ENCODE data around the gene EXOSC5.
"Not testable (repeated sequence)": the region's sequence is repeated elsewhere in the genome, so short reads cannot be mapped to it uniquely, and the experiment has no call there.

EXOSC5 gene

GRCh38 chr19:41411100-41411967 lies 14.2 kb upstream of the EXOSC5 start:
- no peak overlapping the region for H3K4me3 ChIP-seq (ENCODE audit: low read depth, low read length)
- no peak for DNase-seq (ENCODE audit: low read depth)

GRCh38 chr19:41410336-41411054 lies 13.3 kb upstream of the EXOSC5 start:
- DNase-seq (ENCODE audit: low read depth), result no peak
- H3K4me3 ChIP-seq (ENCODE audit: low read depth, low read length), result no peak overlapping the region

DNA sequence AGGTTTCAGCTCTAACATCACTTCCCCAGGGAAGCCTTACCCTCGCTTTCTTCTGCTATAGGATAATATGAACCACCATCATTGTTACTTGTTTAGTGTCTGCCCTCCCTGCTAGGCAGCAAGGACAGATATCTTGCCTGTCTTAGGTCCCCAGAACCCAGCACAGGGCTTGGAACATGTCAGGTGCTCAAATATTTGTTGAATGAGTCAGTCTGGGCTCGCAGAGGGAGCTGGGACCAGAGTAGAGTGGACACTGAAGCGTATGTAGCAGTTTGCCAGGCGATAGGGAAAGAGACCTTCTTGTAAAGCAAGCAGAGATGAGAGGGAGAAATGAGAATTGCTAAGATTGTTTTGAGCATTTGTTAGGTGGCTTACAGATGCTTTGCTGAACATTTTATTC lies 12.1 kb upstream of the EXOSC5 start:
- DNase-seq (ENCODE audit: low read depth), result no peak
- no peak overlapping the region for H3K4me3 ChIP-seq (ENCODE audit: low read depth, low read length)

DNA sequence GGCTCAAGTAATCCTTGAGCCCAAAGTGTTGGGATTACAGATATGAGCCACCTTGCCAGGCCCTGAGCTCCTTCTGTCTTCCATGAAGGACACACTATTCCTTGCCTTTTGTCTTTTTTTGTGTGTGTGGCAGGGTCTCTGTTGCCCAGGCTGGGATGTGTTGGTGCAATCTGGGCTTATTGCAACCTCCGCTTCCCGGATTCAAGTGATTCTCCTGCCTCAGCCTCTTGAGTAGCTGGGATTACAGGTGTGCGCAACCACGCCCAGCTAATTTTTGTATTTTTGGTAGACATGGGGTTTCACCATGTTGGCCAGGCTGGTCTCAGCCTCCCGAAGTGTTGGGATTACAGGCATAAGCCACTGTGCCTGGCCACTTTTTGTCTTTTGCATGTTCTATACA lies 11.7 kb upstream of the EXOSC5 start:
- DNase-seq (ENCODE audit: low read depth), result not testable (repeated sequence)

GRCh38 chr19:41408256-41408655 lies 11.1 kb upstream of the EXOSC5 start:
- DNase-seq (ENCODE audit: low read depth), result no peak
- H3K4me3 ChIP-seq (ENCODE audit: low read depth, low read length), result no peak overlapping the region

More for the DNA sequence above, 11.7 kb upstream of the EXOSC5 start:
- H3K4me3 ChIP-seq (ENCODE audit: low read depth, low read length), result not testable (repeated sequence)

DNA sequence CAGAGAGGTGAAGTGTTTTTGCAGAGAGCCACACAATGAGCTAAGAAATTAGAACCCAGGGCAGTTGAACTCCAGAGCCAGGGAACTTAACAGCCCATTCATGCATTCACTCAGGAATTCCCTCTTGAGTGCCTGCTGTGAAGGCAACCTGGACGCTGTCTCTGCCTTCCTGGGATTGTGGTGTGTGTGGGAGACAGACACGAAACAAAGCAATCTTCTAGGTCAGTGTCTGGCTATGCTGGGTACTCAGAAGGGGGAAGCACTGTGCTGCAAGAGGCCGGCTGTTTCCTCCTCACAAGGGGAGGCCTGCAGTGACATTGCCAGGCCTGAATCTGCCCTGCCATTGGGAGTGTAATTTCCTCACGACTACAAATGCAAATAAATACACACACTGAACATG lies 10.1 kb upstream of the EXOSC5 start:
- DNase-seq (ENCODE audit: low read depth), result no peak
- H3K4me3 ChIP-seq (ENCODE audit: low read depth, low read length), result no peak overlapping the region

- no peak overlapping the region for H3K4me3 ChIP-seq (ENCODE audit: low read depth, low read length)
Measured at GRCh38 chr19:41405776-41406175, 8.6 kb upstream of the EXOSC5 start.

GRCh38 chr19:41403181-41403970 lies 6.2 kb upstream of the EXOSC5 start:
- no peak overlapping the region for H3K4me3 ChIP-seq (ENCODE audit: low read depth, low read length)
- no peak for DNase-seq (ENCODE audit: low read depth)

More at GRCh38 chr19:41405776-41406175, 8.6 kb upstream of the EXOSC5 start:
- no peak for DNase-seq (ENCODE audit: low read depth)

- no peak overlapping the region for H3K4me3 ChIP-seq (ENCODE audit: low read depth, low read length)
- DNase-seq (ENCODE audit: low read depth), result no peak
Measured at GRCh38 chr19:41402010-41402409, 4.9 kb upstream of the EXOSC5 start.

GRCh38 chr19:41401483-41401882 lies 4.3 kb upstream of the EXOSC5 start:
- no peak overlapping the region for H3K4me3 ChIP-seq (ENCODE audit: low read depth, low read length)
- DNase-seq (ENCODE audit: low read depth), result no peak

DNA sequence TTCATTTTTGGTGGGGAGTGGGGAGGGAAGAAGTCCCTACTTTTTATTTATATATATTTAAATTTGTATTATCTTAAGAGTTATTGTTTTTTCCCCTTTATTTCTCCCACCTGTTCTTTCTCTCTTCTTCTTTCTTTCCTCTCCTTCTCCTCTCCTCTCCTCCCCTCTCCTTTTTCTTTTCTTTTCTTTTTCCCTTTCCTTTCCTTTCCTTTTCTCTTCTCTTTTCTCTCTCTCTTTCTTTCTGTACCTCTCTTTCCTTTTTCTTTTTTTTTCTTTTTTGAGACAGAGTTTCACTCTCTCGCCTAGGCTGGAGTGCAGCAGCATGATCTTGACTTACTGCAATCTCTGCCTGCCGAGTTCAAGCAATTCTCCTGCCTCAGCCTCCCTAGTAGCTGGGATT lies 2.4 kb upstream of the EXOSC5 start:
- DNase-seq (ENCODE audit: low read depth), result no peak
- H3K4me3 ChIP-seq (ENCODE audit: low read depth, low read length), result no peak overlapping the region

- no peak for DNase-seq (ENCODE audit: low read depth)
- H3K4me3 ChIP-seq (ENCODE audit: low read depth, low read length), result no peak overlapping the region
Measured at GRCh38 chr19:41399091-41399490, 1.9 kb upstream of the EXOSC5 start.

- H3K4me3 ChIP-seq (ENCODE audit: low read depth, low read length), result peak overlapping the region; percentile 89
- DNase-seq (ENCODE audit: low read depth), result no peak
Measured at GRCh38 chr19:41398598-41398997, 1.4 kb upstream of the EXOSC5 start.

GRCh38 chr19:41398050-41398418 lies 875 bp upstream of the EXOSC5 start:
- peak overlapping the region; percentile 89 for H3K4me3 ChIP-seq (ENCODE audit: low read depth, low read length)
- DNase-seq (ENCODE audit: low read depth), result no peak

GRCh38 chr19:41395355-41395754 lies 1.8 kb downstream of the EXOSC5 start:
- no peak overlapping the region for H3K4me3 ChIP-seq (ENCODE audit: low read depth, low read length)
- DNase-seq (ENCODE audit: low read depth), result no peak

GRCh38 chr19:41392775-41393174 lies 4.4 kb downstream of the EXOSC5 start:
- DNase-seq (ENCODE audit: low read depth), result no peak
- H3K4me3 ChIP-seq (ENCODE audit: low read depth, low read length), result no peak overlapping the region

DNA sequence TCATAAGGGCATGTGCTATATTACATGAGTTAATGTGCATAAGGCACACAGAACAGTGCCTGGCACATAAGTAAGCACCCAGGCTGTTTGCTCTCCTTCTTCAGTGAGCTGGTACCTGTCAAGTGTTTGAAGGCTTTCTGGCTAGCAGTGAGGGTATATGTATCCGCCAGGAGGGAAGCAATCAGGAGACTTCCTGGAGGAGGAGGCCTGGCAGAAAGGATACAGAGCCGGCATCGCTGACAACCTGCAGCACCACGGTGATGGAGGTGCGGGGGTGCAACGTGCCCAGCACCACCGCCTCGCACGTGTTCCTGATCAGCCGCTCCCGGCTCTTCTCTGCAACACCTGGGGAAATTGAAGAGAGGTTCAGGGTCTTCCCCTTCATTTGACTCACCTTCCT lies 5.5 kb downstream of the EXOSC5 start:
- no peak for DNase-seq (ENCODE audit: low read depth)
- H3K4me3 ChIP-seq (ENCODE audit: low read depth, low read length), result no peak overlapping the region

GRCh38 chr19:41386442-41386841 lies 10.7 kb downstream of the EXOSC5 start:
- no peak for DNase-seq (ENCODE audit: low read depth)
- no peak overlapping the region for H3K4me3 ChIP-seq (ENCODE audit: low read depth, low read length)

- no peak for DNase-seq (ENCODE audit: low read depth)
- no peak overlapping the region for H3K4me3 ChIP-seq (ENCODE audit: low read depth, low read length)
Measured at GRCh38 chr19:41384351-41384750, 12.8 kb downstream of the EXOSC5 start.

- not testable (repeated sequence) for H3K4me3 ChIP-seq (ENCODE audit: low read depth, low read length); DNase-seq (ENCODE audit: low read depth)
Measured at GRCh38 chr19:41381536-41381935, 15.6 kb downstream of the EXOSC5 start.

Measured in skeletal muscle cell (primary cell).